GM12878 (cell line): ENCODE data around the gene SCYL1. TPM values are rescaled to one million over a fixed set of nuclear protein-coding genes. Genes with fewer than 3 reads are reported as not detected.
A peak's percentile ranks its signal among the peaks of the same experiment; 100 is the strongest.

ENCODE experiments used
- ATAC-seq: fragments of 200-7000 bp; cut with Tn5 transposase; 3 replicates; pipeline ENCODE4 v1.9.1; 2020; ENCODE audit warnings: mild to moderate bottlenecking, moderate library complexity
- BruUV-seq: library from RNA; stranded (reverse); fragments of 400-500 nt; replicated peaks from 2 replicates; lab custom pipeline; 2021; lab: Mats Ljungman, UMichigan
- CTCF ChIA-PET: fragments of 300-600 bp; sonication (Branson Sonifier 250); formaldehyde crosslinking; extraction: SDS; loops from one replicate; lab custom pipeline; 2021; ENCODE audit warnings: inconsistent platforms; lab: Yijun Ruan, JAX
- POLR2A ChIA-PET: fragments of 350-600 bp; formaldehyde crosslinking; extraction: SDS; loops from one replicate; lab custom pipeline; 2021; ENCODE audit warnings: inconsistent platforms; lab: Charles Lee
- RAD21 ChIA-PET: fragments of 300-600 bp; sonication (Branson Sonifier 250); formaldehyde crosslinking; loops from one replicate; lab custom pipeline; 2023; ENCODE audit warnings: antibody characterized with exemption; ENCODE audit not compliant: unreplicated experiment; lab: Charles Lee
- SMC1A ChIA-PET: fragments of 300-600 bp; sonication (Branson Sonifier 250); formaldehyde crosslinking; loops from one replicate; lab custom pipeline; 2023; ENCODE audit not compliant: unreplicated experiment, uncharacterized antibody; lab: Charles Lee
- DNase-seq: peaks from one replicate; pipeline ENCODE4 v3.0.0-alpha.2; 2011; ENCODE audit warnings: low read depth, low spot score
- FAIRE-seq: peaks from 3 replicates; lab custom pipeline; 2011; peaks lifted over from hg19 to GRCh38; lab: Jason Lieb, UNC
- H2AFZ ChIP-seq: 2 replicates; pipeline ENCODE4 v1.6.0; 2011; ENCODE audit warnings: low read depth, low read length, control low read depth; ENCODE audit not compliant: control insufficient read depth
- H3K27ac ChIP-seq: 2 replicates; pipeline ENCODE4 v1.5.1; 2011; ENCODE audit warnings: control low read depth; ENCODE audit not compliant: control insufficient read depth, insufficient read depth
- H3K27me3 ChIP-seq, 2 experiments: replicated peaks in 1 of 2; 2 replicates each; pipeline versions ENCODE4 v1.6.0 to v1.6.1; 2011; ENCODE audit warnings: low read length in 1 of 2; ENCODE audit not compliant: control insufficient read depth in 2 of 2, insufficient read depth in 2 of 2
- H3K36me3 ChIP-seq, 2 experiments: 2 replicates each; pipeline ENCODE4 v1.5.1; 2011; ENCODE audit warnings: low read length in 1 of 2; ENCODE audit not compliant: control insufficient read depth in 2 of 2, insufficient read depth in 2 of 2
- H3K4me1 ChIP-seq: 2 replicates; pipeline ENCODE4 v1.6.1; 2011; ENCODE audit warnings: mild to moderate bottlenecking, low read length, moderate library complexity, mixed read lengths; ENCODE audit not compliant: control insufficient read depth, insufficient read depth
- H3K4me2 ChIP-seq: 2 replicates; pipeline ENCODE4 v1.6.0; 2011; ENCODE audit warnings: control low read depth; ENCODE audit not compliant: control insufficient read depth, insufficient read depth
- H3K4me3 ChIP-seq: fragments of 200-600 bp; sonication (generic); 2 replicates; pipeline ENCODE4 v1.5.1; 2016
- H3K79me2 ChIP-seq: 2 replicates; pipeline ENCODE4 v1.6.0; 2011; ENCODE audit warnings: low read length; ENCODE audit not compliant: control insufficient read depth, insufficient read depth
- H3K9ac ChIP-seq: 2 replicates; pipeline ENCODE4 v1.8.0; 2011; ENCODE audit warnings: low read length, control low read depth, mixed read lengths; ENCODE audit not compliant: control insufficient read depth, insufficient read depth
- H3K9me3 ChIP-seq: replicated peaks from 3 replicates; pipeline ENCODE4 v1.5.1; 2011; ENCODE audit warnings: mild to moderate bottlenecking, low read length; ENCODE audit not compliant: control insufficient read depth, insufficient read depth
- H4K20me1 ChIP-seq: 2 replicates; pipeline ENCODE4 v1.6.0; 2011; ENCODE audit not compliant: control insufficient read depth, insufficient read depth
- ATF7 ChIP-seq: fragments of 450-650 bp; IDR thresholded peaks from 2 replicates; pipeline ENCODE4 v1.6.1; 2016; ENCODE audit warnings: low read depth, mild to moderate bottlenecking
- E2F4 ChIP-seq: IDR thresholded peaks from 2 replicates; pipeline ENCODE4 v1.6.1; 2012; ENCODE audit warnings: low read depth, low read length, improper control_type of control experiment
- EED ChIP-seq: sonication (generic); IDR thresholded peaks from 2 replicates; pipeline ENCODE4 v1.6.1; 2016; ENCODE audit warnings: antibody characterized with exemption, low read depth
- HCFC1 ChIP-seq: fragments of 150-350 bp; IDR thresholded peaks from 2 replicates; pipeline ENCODE4 v1.6.1; 2014; ENCODE audit warnings: low read length
- JUNB ChIP-seq: IDR thresholded peaks from 2 replicates; pipeline ENCODE4 v1.6.1; 2016; ENCODE audit warnings: antibody characterized with exemption, mild to moderate bottlenecking
- NBN ChIP-seq: fragments of 450-650 bp; IDR thresholded peaks from 2 replicates; pipeline ENCODE4 v1.6.1; 2016
- NFYB ChIP-seq: IDR thresholded peaks from 2 replicates; pipeline ENCODE4 v1.6.1; 2011; ENCODE audit warnings: low read depth, mild to moderate bottlenecking, low read length, improper control_type of control experiment, moderate library complexity; ENCODE audit not compliant: insufficient read depth
- NR2C1 ChIP-seq: fragments of 450-650 bp; IDR thresholded peaks from 2 replicates; pipeline ENCODE4 v1.6.1; 2017; ENCODE audit warnings: antibody characterized with exemption, mild to moderate bottlenecking, moderate library complexity
- NR2F1 ChIP-seq: fragments of 450-650 bp; conservative IDR thresholded peaks from 2 replicates; pipeline ENCODE4 v1.6.1; 2017; ENCODE audit warnings: mild to moderate bottlenecking
- POLR2AphosphoS5 ChIP-seq: IDR thresholded peaks from 2 replicates; pipeline ENCODE4 v1.6.1; 2011; ENCODE audit warnings: mild to moderate bottlenecking, low read length, inconsistent platforms
- RAD51 ChIP-seq: fragments of 450-650 bp; IDR thresholded peaks from 2 replicates; pipeline ENCODE4 v1.6.1; 2016; ENCODE audit warnings: moderate library complexity, mild to moderate bottlenecking, inconsistent platforms
- SREBF1 ChIP-seq: IDR thresholded peaks from 2 replicates; pipeline ENCODE4 v1.6.1; 2012; ENCODE audit warnings: mild to moderate bottlenecking, low read length
- TAF1 ChIP-seq: IDR thresholded peaks from 2 replicates; pipeline ENCODE4 v1.6.1; 2011; ENCODE audit warnings: mild to moderate bottlenecking, low read depth, low read length, borderline replicate concordance
- ZNF207 ChIP-seq: fragments of 450-650 bp; IDR thresholded peaks from 2 replicates; pipeline ENCODE4 v1.6.1; 2014; ENCODE audit warnings: antibody characterized with exemption, mild to moderate bottlenecking, borderline replicate concordance
- ZNF274 ChIP-seq: IDR thresholded peaks from one replicate; pipeline ENCODE4 v1.8.0; 2011; ENCODE audit not compliant: insufficient read length, insufficient read depth
- ZNF687 ChIP-seq: fragments of 450-650 bp; IDR thresholded peaks from 2 replicates; pipeline ENCODE4 v1.6.1; 2017; ENCODE audit warnings: mild to moderate bottlenecking, moderate library complexity
- WGBS: methylation state at CpG from one replicate; pipeline ENCODE4 v1.1.6; 2016; ENCODE audit warnings: low lambda C conversion rate; ENCODE audit not compliant: insufficient replicate concordance, insufficient coverage; ENCODE audit errors: missing lambda C conversion rate; 5-methylcytosine and 5-hydroxymethylcytosine counted together
- in situ Hi-C: fragments of 300-500 bp; cut with MboI; formaldehyde crosslinking; loops from 9 replicates; pipeline ENCODE4 v1.14.3; 2018; ENCODE audit warnings: mixed read lengths
- intact Hi-C: fragments of 100-400 bp; cut with micrococcal nuclease; formaldehyde crosslinking; loops from one replicate; pipeline ENCODE4 v1.14.2; 2022; ENCODE audit not compliant: unreplicated experiment
- polyA plus RNA-seq, 11 experiments: library from polyadenylated mRNA; depleted of rRNA in 4 of 11; unstranded in 6 of 11; stranded (reverse) in 5 of 11; fragments of >200 nt; fragmentation: Nextera tagmentation in 4 of 11; fragmentation: Illumina TruSeq in 1 of 11; extraction: Ambion mirVana in 4 of 11; extraction: Trizol in 1 of 11; gene quantifications; 1 replicate in 1 of 11; 2 replicates in 10 of 11; pipeline versions ENCODE4 v1.2.1 to v1.2.3, GENCODE V29; 2011 to 2016; ENCODE audit warnings: inconsistent platforms in 2 of 11, missing spikeins in 2 of 11, low read depth in 1 of 11
- total RNA-seq, 4 experiments: library from RNA; depleted of rRNA in 3 of 4; stranded (reverse); fragments of >200 nt in 3 of 4; fragmentation: Illumina TruSeq in 1 of 4; extraction: Trizol in 1 of 4; gene quantifications; 2 replicates each; pipeline versions ENCODE4 v1.2.1 to v1.2.3, GENCODE V29; 2013 to 2021
- TF ChIP-seq, protein P1 (sequence below): fragments of 450-650 bp; IDR thresholded peaks from 2 replicates; pipeline ENCODE4 v1.6.1; 2017; ENCODE audit warnings: low read depth, mild to moderate bottlenecking, moderate library complexity

SCYL1 gene
- total and polyA plus RNA-seq, 10 of the 15 experiments (the other 5 are each of a cell fraction or from before 2014, with no cell fraction given), result 0.80 to 82.7 (median 51.2) TPM

- Histone ChIP-seq H3K9me3 (no peaks in the 10 kb centered on the region), H3K36me3 (no peaks in the 10 kb centered on the region), H3K4me2 (peak overlapping the region; percentile 100), H3K9ac (peak overlapping the region; percentile 100), H3K4me3 (peak overlapping the region; percentile 79), H2AFZ (peak overlapping the region; percentile 54), H3K27me3 (no peaks in the 10 kb centered on the region), H4K20me1 (no peaks in the 10 kb centered on the region), H3K79me2 (peaks cover 32% of the 10 kb centered on the region), H3K27ac (peak overlapping the region; percentile 100), H3K4me1 (peaks cover 26% of the 10 kb centered on the region)
- FAIRE-seq, result peak; percentile 65
- ChIA-PET POLR2A (interaction anchor here (0.8 to 8.0 kb wide), 16 partner anchors 12 to 144 kb away, joined by 3 to 429 read pairs (median 6); partner anchors contain the start of genes DPF2, MALAT1 and NEAT1), RAD21 (interaction anchor here (0.9 to 6.4 kb wide), 15 partner anchors 8 to 186 kb away, joined by 3 to 208 read pairs (median 5); partner anchors contain the start of gene MALAT1), CTCF (interaction anchor here (0.6 to 14.2 kb wide), 12 partner anchors 8 to 147 kb away, joined by 3 to 728 read pairs (median 4); partner anchors contain the start of gene MALAT1), SMC1A (interaction anchor here (0.8 to 13.3 kb wide), 8 partner anchors 8 to 63 kb away, joined by 3 to 481 read pairs (median 6); partner anchors contain the start of gene MALAT1)
- no peak for DNase-seq
- BruUV-seq, result TSS peak; percentile 94
- peak; percentile 88 for ATAC-seq
- in situ Hi-C loops, result no loop called here
- WGBS, result under 1% methylated on average over 55 of the region's 60 CpGs
- intact Hi-C loops, result loop anchor here (2.0 kb wide), 1 partner anchor 19 kb away; no protein-coding TSS in a partner anchor
- TF ChIP-seq, protein P1, sequence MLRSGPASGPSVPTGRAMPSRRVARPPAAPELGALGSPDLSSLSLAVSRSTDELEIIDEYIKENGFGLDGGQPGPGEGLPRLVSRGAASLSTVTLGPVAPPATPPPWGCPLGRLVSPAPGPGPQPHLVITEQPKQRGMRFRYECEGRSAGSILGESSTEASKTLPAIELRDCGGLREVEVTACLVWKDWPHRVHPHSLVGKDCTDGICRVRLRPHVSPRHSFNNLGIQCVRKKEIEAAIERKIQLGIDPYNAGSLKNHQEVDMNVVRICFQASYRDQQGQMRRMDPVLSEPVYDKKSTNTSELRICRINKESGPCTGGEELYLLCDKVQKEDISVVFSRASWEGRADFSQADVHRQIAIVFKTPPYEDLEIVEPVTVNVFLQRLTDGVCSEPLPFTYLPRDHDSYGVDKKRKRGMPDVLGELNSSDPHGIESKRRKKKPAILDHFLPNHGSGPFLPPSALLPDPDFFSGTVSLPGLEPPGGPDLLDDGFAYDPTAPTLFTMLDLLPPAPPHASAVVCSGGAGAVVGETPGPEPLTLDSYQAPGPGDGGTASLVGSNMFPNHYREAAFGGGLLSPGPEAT, result peak; percentile 78; the same call in 1 of the 2 replicates
- TF ChIP-seq NR2C1, result peak; percentile 82
- no peak for TF ChIP-seq JUNB
- no peak for TF ChIP-seq E2F4
- TF ChIP-seq HCFC1, result no peak; the same call in 1 of the 2 replicates
- peak; percentile 71 for TF ChIP-seq NR2F1
- no peak for TF ChIP-seq ZNF274
- TF ChIP-seq TAF1, result peak; percentile 67; the same call in 1 of the 2 replicates
- TF ChIP-seq EED, result peak; percentile 67; the same call in 1 of the 2 replicates
- TF ChIP-seq ZNF687, result peak; percentile 92
- TF ChIP-seq NFYB, result peak; percentile 47; the same call in 1 of the 2 replicates
- TF ChIP-seq ZNF207, result peak; percentile 43; the same call in 1 of the 2 replicates
- TF ChIP-seq RAD51, result peak; percentile 98
- TF ChIP-seq NBN, result peak; percentile 84
- TF ChIP-seq ATF7, result peak; percentile 50; the same call in 1 of the 2 replicates
- TF ChIP-seq POLR2AphosphoS5, result peak; percentile 94
- TF ChIP-seq SREBF1, result no peak
Measured at GRCh38 chr11:65477149-65477965, 47.5 kb upstream of the SCYL1 start.
